ENCODE results near the gene DNAI4.
"Not testable (repeated sequence)": the region's sequence is repeated elsewhere in the genome, so short reads cannot be mapped to it uniquely, and the experiment has no call there.

DNA sequence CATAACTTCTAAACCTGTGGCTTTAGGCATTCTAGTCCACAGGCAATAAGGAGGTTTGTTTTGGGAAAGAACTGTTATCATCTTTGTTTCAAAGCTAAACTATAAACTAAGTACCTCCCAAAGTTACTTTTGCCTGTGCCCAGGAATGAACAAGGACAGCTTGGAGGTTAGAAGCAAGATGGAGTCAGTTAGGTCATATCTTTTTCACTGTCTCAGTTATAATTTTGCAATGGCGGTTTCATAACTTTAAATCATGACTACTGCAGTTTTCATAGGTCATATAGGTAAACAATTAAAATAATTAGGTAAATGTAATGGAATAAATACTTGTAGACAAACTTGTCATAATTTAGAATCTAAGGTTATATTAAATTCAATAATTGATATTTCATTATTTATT is 9.5 kb downstream of the DNAI4 start:
- TF ChIP-seq, protein P1, sequence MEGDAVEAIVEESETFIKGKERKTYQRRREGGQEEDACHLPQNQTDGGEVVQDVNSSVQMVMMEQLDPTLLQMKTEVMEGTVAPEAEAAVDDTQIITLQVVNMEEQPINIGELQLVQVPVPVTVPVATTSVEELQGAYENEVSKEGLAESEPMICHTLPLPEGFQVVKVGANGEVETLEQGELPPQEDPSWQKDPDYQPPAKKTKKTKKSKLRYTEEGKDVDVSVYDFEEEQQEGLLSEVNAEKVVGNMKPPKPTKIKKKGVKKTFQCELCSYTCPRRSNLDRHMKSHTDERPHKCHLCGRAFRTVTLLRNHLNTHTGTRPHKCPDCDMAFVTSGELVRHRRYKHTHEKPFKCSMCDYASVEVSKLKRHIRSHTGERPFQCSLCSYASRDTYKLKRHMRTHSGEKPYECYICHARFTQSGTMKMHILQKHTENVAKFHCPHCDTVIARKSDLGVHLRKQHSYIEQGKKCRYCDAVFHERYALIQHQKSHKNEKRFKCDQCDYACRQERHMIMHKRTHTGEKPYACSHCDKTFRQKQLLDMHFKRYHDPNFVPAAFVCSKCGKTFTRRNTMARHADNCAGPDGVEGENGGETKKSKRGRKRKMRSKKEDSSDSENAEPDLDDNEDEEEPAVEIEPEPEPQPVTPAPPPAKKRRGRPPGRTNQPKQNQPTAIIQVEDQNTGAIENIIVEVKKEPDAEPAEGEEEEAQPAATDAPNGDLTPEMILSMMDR (IDR thresholded peaks at IDR 0.05), result not testable (repeated sequence)
- TF ChIP-seq POLR2A (IDR thresholded peaks at IDR 0.05), result not testable (repeated sequence)
